Forelimb muscle (tissue), 1 donor: Measurements from ENCODE around the gene CABP1. TPM values are rescaled to one million over a fixed set of nuclear protein-coding genes. Genes with fewer than 3 reads are reported as not detected.
"Not testable (repeated sequence)": the region's sequence is repeated elsewhere in the genome, so short reads cannot be mapped to it uniquely, and the experiment has no call there.

Source experiments
- DNase-seq: peaks from one replicate; pipeline ENCODE4 v3.0.0-alpha.2; 2013; ENCODE audit warnings: low read depth
- polyA plus RNA-seq: library from polyadenylated mRNA; unstranded; fragments of 120-200 nt; gene quantifications from one replicate; pipeline ENCODE4 v1.2.1, GENCODE V29; 2013; ENCODE audit not compliant: insufficient read length

CABP1 gene
- 2.5 TPM for polyA plus RNA-seq

GRCh38 chr12:120639771-120640721 lies at the start of gene CABP1:
TSS of gene CABP1 (plus strand) at chr12:120640626. CDS start at chr12:120640686, 60 bp downstream.
- DNase-seq, result no peak

- no peak for DNase-seq
These were observed 49.6 kb upstream of the CABP1 start for GRCh38 chr12:120590741-120591407.

DNA sequence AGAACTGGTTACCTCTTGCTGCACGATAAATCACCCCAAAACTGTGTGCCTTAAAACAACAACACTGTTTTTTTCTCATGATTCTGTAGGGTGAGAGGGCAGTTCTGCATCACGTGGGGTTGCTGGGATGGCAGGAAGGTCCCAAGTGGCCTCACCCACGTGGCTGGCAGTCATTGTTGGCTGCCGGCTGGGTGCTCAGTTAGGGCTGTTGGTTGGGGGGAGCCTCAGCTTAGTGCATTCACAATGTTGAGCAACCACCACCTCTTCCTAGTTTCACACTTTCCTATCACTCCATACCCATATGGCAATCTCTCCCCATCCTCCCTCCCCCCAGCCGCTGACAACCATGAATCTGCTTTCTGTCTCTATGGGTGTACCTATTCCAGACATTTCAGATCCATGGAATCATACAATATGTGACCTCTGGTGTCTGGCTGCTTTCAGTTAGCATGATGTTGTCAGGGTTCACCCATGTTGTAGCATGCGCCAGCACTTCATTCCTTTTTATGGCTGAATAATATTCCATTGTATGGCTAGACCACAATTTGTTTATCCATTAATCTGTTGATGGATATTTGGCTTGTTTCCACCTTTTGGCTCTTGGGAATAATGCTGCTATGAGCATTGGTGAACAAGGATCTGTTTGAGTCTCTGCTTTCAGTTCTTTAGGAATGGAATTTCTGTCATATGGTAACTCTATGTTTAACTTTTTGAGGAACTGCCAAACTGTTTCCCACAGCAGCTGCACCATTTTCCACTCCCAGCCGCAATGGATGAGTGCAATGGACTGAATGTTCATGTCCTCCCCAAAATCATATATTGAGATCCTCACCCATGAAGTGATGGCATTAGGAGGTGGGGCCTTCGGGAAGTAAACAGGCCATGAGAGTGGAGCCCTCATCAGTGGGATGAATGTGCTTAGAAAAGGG lies 48.0 kb upstream of the CABP1 start:
- no peak for DNase-seq

GRCh38 chr12:120596901-120597300 lies 43.5 kb upstream of the CABP1 start:
- DNase-seq, result no peak

GRCh38 chr12:120597861-120598260 lies 42.6 kb upstream of the CABP1 start:
- DNase-seq, result no peak

GRCh38 chr12:120598674-120599463 lies 41.6 kb upstream of the CABP1 start:
- DNase-seq, result no peak

- DNase-seq, result no peak
These were observed 40.5 kb upstream of the CABP1 start for GRCh38 chr12:120599672-120600552.

- not testable (repeated sequence) for DNase-seq
These were observed 38.0 kb upstream of the CABP1 start for GRCh38 chr12:120602416-120602815.

DNA sequence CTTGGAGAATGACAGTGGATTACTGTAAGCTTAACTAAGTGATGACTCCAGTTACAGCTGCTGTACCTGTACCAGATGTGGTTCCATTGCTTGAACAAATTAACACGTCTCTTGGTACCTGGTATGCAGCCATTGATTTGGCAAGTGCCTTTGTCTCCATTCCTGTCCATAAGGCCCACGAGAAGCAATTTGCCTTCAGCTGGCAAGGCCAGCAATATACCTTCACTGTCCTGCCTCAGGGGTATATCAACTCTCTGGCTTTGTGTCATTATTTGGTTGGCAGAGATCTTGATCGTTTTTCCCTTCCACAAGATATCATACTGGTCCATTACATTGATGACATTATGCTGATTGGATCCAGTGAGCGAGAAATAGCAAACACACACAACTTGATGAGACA lies 29.9 kb upstream of the CABP1 start:
- no peak for DNase-seq

- not testable (repeated sequence) for DNase-seq
These were observed 28.9 kb upstream of the CABP1 start for GRCh38 chr12:120611534-120611933.

DNA sequence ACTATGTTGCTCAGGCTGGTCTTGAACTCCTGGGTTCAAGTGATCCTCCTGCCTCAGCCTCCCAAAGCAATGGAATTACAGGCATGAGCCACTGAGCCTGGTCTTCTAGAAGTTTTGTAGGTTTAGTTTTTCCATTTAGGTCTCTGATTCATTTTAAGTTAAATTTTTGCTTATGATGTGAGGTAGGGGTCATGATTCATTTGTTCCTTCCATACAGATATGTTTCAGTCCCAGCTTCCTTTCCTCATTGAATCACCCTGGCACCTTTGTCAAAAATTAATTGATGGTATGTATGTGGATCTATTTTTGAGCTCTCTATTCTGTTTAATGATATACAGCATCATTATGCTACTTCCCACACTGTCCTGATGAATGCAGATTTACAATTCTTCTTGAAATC lies 25.6 kb upstream of the CABP1 start:
- DNase-seq, result no peak

GRCh38 chr12:120617193-120617592 lies 23.2 kb upstream of the CABP1 start:
- not testable (repeated sequence) for DNase-seq

DNA sequence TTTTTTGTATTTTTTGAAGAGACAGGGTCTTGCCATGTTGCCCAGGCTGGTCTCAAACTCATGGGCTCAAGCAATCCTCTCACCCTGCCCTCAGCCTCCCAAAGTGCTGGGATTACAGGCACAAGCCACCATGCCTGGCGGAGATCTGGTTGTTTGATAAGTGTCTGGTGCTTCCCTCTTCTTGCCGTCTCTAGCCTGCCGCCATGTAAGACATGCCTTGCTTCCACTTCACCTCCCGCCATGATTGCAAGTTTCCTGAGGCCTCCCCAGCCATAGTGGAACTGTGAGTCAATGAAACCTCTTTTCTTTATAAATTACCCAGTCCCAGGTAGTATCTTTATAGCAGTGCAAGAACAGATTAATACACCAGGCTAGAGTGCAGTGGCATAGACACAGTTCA lies 22.7 kb upstream of the CABP1 start:
- not testable (repeated sequence) for DNase-seq

- no peak for DNase-seq
These were observed 21.3 kb upstream of the CABP1 start for GRCh38 chr12:120618954-120619615.

GRCh38 chr12:120620624-120621023 lies 19.8 kb upstream of the CABP1 start:
- no peak for DNase-seq

DNA sequence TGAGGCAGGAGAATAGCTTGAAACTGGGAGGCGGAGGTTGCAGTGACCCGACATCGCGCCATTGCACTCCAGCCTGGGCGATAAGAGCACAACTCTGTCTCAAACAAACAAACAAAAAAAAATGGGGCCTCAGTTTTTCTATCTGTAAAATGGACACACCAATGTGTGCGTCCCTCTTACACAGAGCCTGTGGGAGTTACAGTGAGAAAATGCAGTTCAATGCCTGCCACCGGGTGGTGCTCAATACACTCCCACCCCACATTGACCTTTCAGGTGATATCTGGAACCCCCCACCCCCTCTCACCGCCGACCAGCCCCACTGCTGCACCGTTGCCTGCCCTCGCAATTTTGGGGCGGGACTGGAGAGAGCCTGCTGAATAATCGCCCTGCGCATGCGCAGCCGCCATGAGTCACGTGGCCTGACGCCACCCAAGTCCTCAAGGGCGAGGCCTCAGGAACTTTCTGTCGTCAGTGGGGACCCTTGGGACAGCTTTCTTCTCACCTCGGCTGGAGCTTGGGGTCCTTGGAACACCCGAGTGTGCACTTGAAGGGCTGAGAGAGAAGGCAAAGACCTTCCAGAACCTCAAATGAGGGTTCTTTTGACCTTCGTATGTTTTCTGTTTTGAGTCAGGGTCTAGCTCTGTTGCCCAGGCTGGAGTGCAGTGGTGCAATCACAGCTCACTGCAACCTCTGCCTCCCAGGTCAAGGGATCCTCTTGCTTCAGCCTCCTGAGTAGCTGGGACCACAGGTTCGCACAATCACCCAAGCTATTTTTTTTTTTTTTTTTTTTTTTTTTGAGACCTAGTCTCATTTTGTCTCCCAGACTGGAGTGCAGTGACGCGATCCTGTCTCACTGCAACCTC lies 14.6 kb upstream of the CABP1 start:
- DNase-seq, result no peak

DNA sequence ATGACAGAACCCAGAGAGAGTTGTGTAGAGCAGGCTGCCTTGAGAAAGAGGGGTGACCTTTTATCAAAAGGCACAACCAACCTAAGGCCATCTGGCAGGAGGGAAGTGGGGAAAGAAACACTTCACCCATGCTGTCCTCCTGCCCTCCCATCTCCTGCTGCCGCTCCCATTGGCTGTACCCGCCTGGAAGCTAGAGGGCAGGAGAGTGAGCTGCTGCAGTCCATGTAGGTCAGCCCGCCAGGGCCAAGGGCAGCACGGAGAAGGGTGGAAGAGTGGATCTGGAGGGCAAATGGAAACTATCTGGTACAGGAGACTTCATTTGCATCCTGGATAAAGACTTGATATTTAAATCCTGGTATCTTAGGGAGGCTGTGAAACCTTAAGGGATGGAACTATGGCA lies 11.5 kb upstream of the CABP1 start:
- DNase-seq, result no peak
